Breast epithelium (tissue), 4 donors: ENCODE results near the gene NR2C1. TPM values are rescaled to one million over a fixed set of nuclear protein-coding genes. Genes with fewer than 3 reads are reported as not detected.
A peak's percentile ranks its signal among the peaks of the same experiment; 100 is the strongest.

Experiments
- DNase-seq, 2 donors: peaks; one replicate each; pipeline ENCODE4 v3.0.0-alpha.2; 2019; ENCODE audit warnings: low spot score in 2 of 2
- H3K27ac ChIP-seq, 2 donors: fragments of 200-600 bp; sonication (generic) in 1 of 2; one replicate each; pipeline ENCODE4 v1.5.1; 2016 to 2019; ENCODE audit warnings: mild to moderate bottlenecking in 1 of 2
- H3K27me3 ChIP-seq, 2 donors: fragments of 200-600 bp; sonication (generic) in 1 of 2; one replicate each; pipeline versions ENCODE4 v1.5.1 to v1.6.0; 2017 to 2019; ENCODE audit warnings: control low read depth in 1 of 2, mild to moderate bottlenecking in 1 of 2
- H3K36me3 ChIP-seq: fragments of 200-600 bp; one replicate; pipeline ENCODE4 v1.5.1; 2019
- H3K4me1 ChIP-seq, 2 donors: fragments of 200-600 bp; sonication (generic); one replicate each; pipeline ENCODE4 v1.5.1; 2016 to 2019; ENCODE audit warnings: control low read depth in 1 of 2
- H3K4me3 ChIP-seq, 3 donors: fragments of 200-600 bp; sonication (generic); 1 replicate in 2 of 3; 2 replicates in 1 of 3; pipeline ENCODE4 v1.5.1; 2016 to 2019; ENCODE audit warnings: mild to moderate bottlenecking in 3 of 3, moderate library complexity in 2 of 3
- H3K9me3 ChIP-seq, 2 donors: fragments of 200-600 bp; sonication (generic) in 1 of 2; one replicate each; pipeline ENCODE4 v1.5.1; 2016 to 2019; ENCODE audit warnings: control low read depth in 1 of 2
- POLR2A ChIP-seq: fragments of 450-650 bp; IDR thresholded peaks from one replicate; pipeline ENCODE4 v1.6.1; 2016; ENCODE audit warnings: antibody characterized with exemption, mild to moderate bottlenecking, moderate library complexity
- POLR2AphosphoS5 ChIP-seq, 3 donors: sonication (generic); formaldehyde crosslinking; IDR thresholded peaks; one replicate each; pipeline ENCODE4 v1.6.1; 2017; ENCODE audit warnings: antibody characterized with exemption in 3 of 3
- intact Hi-C: fragments of 100-400 bp; cut with DNase I; formaldehyde crosslinking; loops from one replicate; pipeline ENCODE4 v1.15.1; 2023; ENCODE audit warnings: low total_unique reads
- total RNA-seq, 3 donors: library from RNA; depleted of rRNA; stranded (reverse); fragments of >200 nt; gene quantifications; one replicate each; pipeline ENCODE4 v1.1.0, GENCODE V29; 2016
- TF ChIP-seq, protein P1 (sequence below), 3 donors: fragments of 450-650 bp; IDR thresholded peaks; one replicate each; pipeline ENCODE4 v1.5.1; 2016 to 2017; ENCODE audit warnings: antibody characterized with exemption in 3 of 3, mild to moderate bottlenecking in 3 of 3, moderate library complexity in 3 of 3

Gene NR2C1
- total RNA-seq, 3 donors from 2014 or later, result 46.7 to 50.5 (median 47.7) TPM

DNA sequence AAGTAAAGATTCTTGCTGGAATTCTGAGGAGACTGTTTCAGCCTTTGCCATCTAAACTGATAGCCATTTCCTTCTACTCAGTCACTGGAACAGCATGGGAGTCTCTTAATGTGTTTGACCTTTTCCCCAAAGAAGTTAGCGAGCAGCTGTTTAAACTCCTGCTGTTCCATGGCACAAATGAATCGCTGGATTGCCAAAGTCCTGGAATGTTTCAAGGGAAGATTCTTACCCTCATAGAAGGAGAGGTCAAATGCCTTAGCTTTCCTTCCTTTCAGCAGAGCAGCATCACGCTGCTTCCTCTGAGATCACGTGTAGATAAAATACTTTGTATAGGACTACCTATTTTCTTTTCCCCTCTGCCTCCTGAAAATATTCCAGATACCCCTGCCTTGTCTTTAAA is 10.5 kb upstream of the NR2C1 start:
- H3K4me1 ChIP-seq, result no peaks in the 10 kb centered on the region
- no peaks in the 10 kb centered on the region for H3K36me3 ChIP-seq
- intact Hi-C loops, result no loop called here
- TF ChIP-seq POLR2AphosphoS5 (IDR thresholded peaks at IDR 0.05) (peak in 1 of 3 donors; percentile 35), POLR2A (no peak)
- TF ChIP-seq, protein P1, sequence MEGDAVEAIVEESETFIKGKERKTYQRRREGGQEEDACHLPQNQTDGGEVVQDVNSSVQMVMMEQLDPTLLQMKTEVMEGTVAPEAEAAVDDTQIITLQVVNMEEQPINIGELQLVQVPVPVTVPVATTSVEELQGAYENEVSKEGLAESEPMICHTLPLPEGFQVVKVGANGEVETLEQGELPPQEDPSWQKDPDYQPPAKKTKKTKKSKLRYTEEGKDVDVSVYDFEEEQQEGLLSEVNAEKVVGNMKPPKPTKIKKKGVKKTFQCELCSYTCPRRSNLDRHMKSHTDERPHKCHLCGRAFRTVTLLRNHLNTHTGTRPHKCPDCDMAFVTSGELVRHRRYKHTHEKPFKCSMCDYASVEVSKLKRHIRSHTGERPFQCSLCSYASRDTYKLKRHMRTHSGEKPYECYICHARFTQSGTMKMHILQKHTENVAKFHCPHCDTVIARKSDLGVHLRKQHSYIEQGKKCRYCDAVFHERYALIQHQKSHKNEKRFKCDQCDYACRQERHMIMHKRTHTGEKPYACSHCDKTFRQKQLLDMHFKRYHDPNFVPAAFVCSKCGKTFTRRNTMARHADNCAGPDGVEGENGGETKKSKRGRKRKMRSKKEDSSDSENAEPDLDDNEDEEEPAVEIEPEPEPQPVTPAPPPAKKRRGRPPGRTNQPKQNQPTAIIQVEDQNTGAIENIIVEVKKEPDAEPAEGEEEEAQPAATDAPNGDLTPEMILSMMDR (IDR thresholded peaks at IDR 0.05), result no peak
- H3K4me3 ChIP-seq, result no peak overlapping the region
- no peaks in the 10 kb centered on the region for H3K9me3 ChIP-seq
- H3K27ac ChIP-seq, result peak overlapping the region in 1 of 2 donors; percentile 5
- no peaks in the 10 kb centered on the region for H3K27me3 ChIP-seq
- no peak for DNase-seq

DNA sequence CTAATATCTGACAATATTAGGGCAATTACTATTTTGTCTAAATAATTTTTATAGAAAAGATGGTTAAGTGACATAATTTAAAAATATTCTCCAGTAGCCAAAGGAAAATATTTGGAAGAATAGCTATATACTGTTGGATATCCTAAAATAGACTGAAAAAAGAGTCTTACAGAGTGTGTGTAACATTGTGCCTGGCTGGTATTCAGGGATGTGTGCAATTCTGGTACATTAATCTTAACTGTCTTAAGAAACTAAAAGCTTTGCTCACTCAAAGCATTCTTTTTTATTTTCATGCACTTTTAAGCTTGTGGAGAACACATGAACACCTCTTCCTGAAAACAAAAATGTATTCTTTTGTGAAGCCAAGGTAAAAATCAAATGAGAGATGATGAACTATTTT is 10.1 kb upstream of the NR2C1 start:
- Histone ChIP-seq H3K36me3 (no peaks in the 10 kb centered on the region), H3K27me3 (no peaks in the 10 kb centered on the region), H3K4me3 (no peak overlapping the region), H3K27ac (no peak overlapping the region), H3K9me3 (no peaks in the 10 kb centered on the region), H3K4me1 (no peaks in the 10 kb centered on the region)
- intact Hi-C loops, result no loop called here
- no peak for DNase-seq
- TF ChIP-seq, protein P1 (IDR thresholded peaks at IDR 0.05), result no peak
- TF ChIP-seq POLR2A (no peak), POLR2AphosphoS5 (IDR thresholded peaks at IDR 0.05) (no peak)

DNA sequence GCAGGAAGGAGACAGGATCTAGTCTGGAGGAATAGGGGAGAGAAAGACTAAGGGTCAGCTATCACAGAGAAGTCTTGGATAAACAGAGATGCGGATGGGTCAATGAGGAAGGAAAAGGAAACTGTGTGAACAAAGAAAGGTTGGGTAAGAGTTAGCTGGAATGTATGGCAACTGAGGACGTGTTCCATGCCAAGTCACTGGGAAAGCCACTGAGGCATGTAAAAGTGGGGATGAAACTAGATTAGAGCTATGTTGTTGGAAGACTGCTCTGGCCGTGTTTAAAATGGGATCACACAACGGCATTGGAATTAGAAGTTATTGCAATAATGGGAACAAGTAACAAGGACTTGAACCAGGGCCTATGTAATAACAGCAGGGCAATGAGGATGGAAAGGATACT is 3.9 kb upstream of the NR2C1 start:
- Histone ChIP-seq H3K36me3 (no peaks in the 10 kb centered on the region), H3K9me3 (no peaks in the 10 kb centered on the region), H3K4me3 (no peak overlapping the region), H3K27ac (no peak overlapping the region), H3K27me3 (no peaks in the 10 kb centered on the region), H3K4me1 (no peaks in the 10 kb centered on the region)
- no peak for DNase-seq
- TF ChIP-seq, protein P1 (IDR thresholded peaks at IDR 0.05), result no peak
- intact Hi-C loops, result no loop called here

DNA sequence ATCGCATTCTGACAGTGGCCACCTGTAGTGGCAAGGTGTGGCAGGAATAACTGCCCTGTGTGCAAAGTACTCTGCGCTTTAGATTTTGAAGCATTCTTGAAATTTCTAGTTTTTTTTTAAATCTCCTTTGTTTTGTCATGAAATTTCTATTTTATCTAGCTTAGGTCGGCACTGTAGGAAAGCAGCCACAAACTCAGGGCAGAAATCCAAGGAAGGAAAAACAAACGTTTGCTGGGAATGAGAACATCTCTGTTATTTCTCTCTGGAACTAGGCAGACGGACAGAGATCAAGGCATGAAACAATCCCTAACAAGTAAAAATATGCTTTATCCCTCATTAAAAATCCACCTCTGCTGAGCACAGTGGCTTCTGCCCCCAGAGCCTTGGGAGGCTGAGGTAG is 1.3 kb upstream of the NR2C1 start:
- Histone ChIP-seq H3K27ac (no peak overlapping the region), H3K4me3 (no peak overlapping the region), H3K27me3 (no peaks in the 10 kb centered on the region), H3K9me3 (no peaks in the 10 kb centered on the region), H3K36me3 (no peaks in the 10 kb centered on the region), H3K4me1 (no peaks in the 10 kb centered on the region)
- intact Hi-C loops, result no loop called here
- no peak for DNase-seq
- no peak for TF ChIP-seq POLR2AphosphoS5 (IDR thresholded peaks at IDR 0.05)
- TF ChIP-seq, protein P1 (IDR thresholded peaks at IDR 0.05), result no peak
- no peak for TF ChIP-seq POLR2A

DNA sequence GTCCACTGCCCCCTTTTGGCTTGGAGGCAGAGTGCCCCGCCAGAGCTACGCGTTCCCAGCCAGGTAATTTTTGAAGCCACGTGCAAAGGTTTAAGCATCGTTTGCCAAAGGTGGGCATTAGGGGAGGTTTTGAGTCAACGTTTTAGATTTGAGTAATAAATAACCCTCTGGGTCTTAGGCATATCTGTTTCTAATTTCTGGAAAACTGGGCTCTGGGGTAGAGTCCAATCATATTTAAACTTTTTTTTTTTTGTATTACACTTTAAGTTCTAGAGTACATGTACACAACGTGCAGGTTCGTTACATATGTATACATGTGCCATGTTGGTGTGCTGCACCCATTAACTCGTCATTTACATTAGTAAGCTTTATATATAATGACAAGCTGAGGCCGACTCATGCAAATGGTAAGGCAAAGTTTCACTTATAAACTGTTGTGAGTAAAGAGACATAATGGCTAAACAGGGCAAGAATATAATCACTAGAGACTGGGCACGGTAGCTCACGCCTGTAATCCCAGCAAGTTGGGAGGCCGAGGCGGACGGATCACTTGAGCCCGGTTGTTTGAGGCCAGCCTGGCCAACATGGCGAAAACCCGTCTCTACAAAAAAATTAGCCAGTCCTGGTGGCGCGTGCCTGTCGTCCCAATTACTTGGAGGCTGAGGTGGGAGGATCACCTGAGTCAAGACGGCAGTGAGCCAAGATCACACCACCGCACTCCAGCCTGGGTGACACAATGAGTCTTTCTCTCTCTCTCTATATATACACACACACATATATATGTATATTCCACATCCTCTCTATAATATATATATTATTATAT is 491 bp upstream of the NR2C1 start:
- Histone ChIP-seq H3K4me1 (no peaks in the 10 kb centered on the region), H3K27ac (peak overlapping the region; percentile 79 to 89), H3K36me3 (no peaks in the 10 kb centered on the region), H3K27me3 (no peaks in the 10 kb centered on the region), H3K4me3 (peak overlapping the region; percentile 93 to 98 (median 97)), H3K9me3 (no peaks in the 10 kb centered on the region)
- no peak for DNase-seq
- TF ChIP-seq POLR2AphosphoS5 (IDR thresholded peaks at IDR 0.05), result no peak
- TF ChIP-seq, protein P1 (IDR thresholded peaks at IDR 0.05), result peak; percentile 44 to 76 (median 56)
- intact Hi-C loops, result no loop called here
